ENCODE results near the gene GABRG3.

GABRG3 gene

GRCh38 chr15:27576576-27576975, 605.6 kb downstream of the GABRG3 start:
- no peak for DNase-seq (ENCODE audit: low read depth)
- H3K4me3 ChIP-seq (ENCODE audit: control insufficient read depth, low read depth, low read length): no peak overlapping the region
- TF ChIP-seq CTCF (IDR thresholded peaks at IDR 0.05; ENCODE audit: control insufficient read depth, insufficient read depth, low read depth, low read length, missing control alignments): no peak

- DNase-seq (ENCODE audit: low read depth): no peak
- no peak for TF ChIP-seq CTCF (IDR thresholded peaks at IDR 0.05; ENCODE audit: control insufficient read depth, insufficient read depth, low read depth, low read length, missing control alignments)
- H3K4me3 ChIP-seq (ENCODE audit: control insufficient read depth, low read depth, low read length): no peak overlapping the region
Observed at GRCh38 chr15:27579738-27580137, 608.8 kb downstream of the GABRG3 start.

- TF ChIP-seq CTCF (IDR thresholded peaks at IDR 0.05; ENCODE audit: control insufficient read depth, insufficient read depth, low read depth, low read length, missing control alignments): no peak
- no peak overlapping the region for H3K4me3 ChIP-seq (ENCODE audit: control insufficient read depth, low read depth, low read length)
- DNase-seq (ENCODE audit: low read depth): no peak
Observed at GRCh38 chr15:27582726-27583410, 611.9 kb downstream of the GABRG3 start.

GRCh38 chr15:27583651-27584050, 612.7 kb downstream of the GABRG3 start:
- no peak for DNase-seq (ENCODE audit: low read depth)
- no peak overlapping the region for H3K4me3 ChIP-seq (ENCODE audit: control insufficient read depth, low read depth, low read length)
- no peak for TF ChIP-seq CTCF (IDR thresholded peaks at IDR 0.05; ENCODE audit: control insufficient read depth, insufficient read depth, low read depth, low read length, missing control alignments)

GRCh38 chr15:27585041-27585640, 614.2 kb downstream of the GABRG3 start:
- no peak for DNase-seq (ENCODE audit: low read depth)
- H3K4me3 ChIP-seq (ENCODE audit: control insufficient read depth, low read depth, low read length): no peak overlapping the region
- no peak for TF ChIP-seq CTCF (IDR thresholded peaks at IDR 0.05; ENCODE audit: control insufficient read depth, insufficient read depth, low read depth, low read length, missing control alignments)

- no peak for TF ChIP-seq CTCF (IDR thresholded peaks at IDR 0.05; ENCODE audit: control insufficient read depth, insufficient read depth, low read depth, low read length, missing control alignments)
- no peak overlapping the region for H3K4me3 ChIP-seq (ENCODE audit: control insufficient read depth, low read depth, low read length)
- DNase-seq (ENCODE audit: low read depth): no peak
Observed at GRCh38 chr15:27587810-27588209, 616.8 kb downstream of the GABRG3 start.
